Measurements from ENCODE around the gene ARIH1.

DNA sequence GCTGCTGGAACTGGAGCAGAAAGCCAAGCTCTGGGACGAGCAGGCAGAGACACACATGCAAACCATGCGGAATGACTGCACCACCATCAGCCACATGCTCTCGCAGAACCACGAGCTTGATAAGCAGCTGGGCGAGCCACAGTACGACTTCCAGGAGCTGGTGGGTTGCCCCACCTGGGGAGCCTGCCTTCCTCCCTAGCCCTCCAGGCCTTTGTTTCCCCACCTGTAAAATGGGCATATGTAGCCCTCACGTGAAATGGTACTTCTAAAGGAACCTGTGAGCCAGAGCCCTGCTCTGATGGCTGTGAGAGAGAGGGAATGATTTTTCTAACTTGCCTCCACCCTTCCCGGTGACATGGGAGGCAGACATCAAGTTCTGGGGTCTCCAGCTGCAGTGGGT lies 135.7 kb downstream of the ARIH1 start:
- TF ChIP-seq, protein P1, sequence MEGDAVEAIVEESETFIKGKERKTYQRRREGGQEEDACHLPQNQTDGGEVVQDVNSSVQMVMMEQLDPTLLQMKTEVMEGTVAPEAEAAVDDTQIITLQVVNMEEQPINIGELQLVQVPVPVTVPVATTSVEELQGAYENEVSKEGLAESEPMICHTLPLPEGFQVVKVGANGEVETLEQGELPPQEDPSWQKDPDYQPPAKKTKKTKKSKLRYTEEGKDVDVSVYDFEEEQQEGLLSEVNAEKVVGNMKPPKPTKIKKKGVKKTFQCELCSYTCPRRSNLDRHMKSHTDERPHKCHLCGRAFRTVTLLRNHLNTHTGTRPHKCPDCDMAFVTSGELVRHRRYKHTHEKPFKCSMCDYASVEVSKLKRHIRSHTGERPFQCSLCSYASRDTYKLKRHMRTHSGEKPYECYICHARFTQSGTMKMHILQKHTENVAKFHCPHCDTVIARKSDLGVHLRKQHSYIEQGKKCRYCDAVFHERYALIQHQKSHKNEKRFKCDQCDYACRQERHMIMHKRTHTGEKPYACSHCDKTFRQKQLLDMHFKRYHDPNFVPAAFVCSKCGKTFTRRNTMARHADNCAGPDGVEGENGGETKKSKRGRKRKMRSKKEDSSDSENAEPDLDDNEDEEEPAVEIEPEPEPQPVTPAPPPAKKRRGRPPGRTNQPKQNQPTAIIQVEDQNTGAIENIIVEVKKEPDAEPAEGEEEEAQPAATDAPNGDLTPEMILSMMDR (IDR thresholded peaks at IDR 0.05): no peak
- TF ChIP-seq EZH2 (IDR thresholded peaks at IDR 0.05; ENCODE audit: borderline replicate concordance, insufficient read depth, low read depth, low read length, poor library complexity, severe bottlenecking): no peak

All from B cell (primary cell).